ENCODE measurements around the gene MAP1LC3C.

- TF ChIP-seq CTCF (IDR thresholded peaks at IDR 0.05) (no peak), EP300 (IDR thresholded peaks at IDR 0.05) (no peak), POLR2A (IDR thresholded peaks at IDR 0.05) (no peak)
Measured at GRCh38 chr1:242006976-242007375, 8.1 kb upstream of the MAP1LC3C start.

Measured in tibial nerve (tissue), 4 donors.